GM21447 (cell line): ENCODE data around the gene SHISA9.

ENCODE experiments used
- ATAC-seq: cut with Tn5 transposase; IDR thresholded peaks from one replicate; pipeline ENCODE4 v1.9.1; 2021; ENCODE audit not compliant: unreplicated experiment

SHISA9 gene

GRCh38 chr16:13155780-13156179 lies 254.4 kb downstream of the SHISA9 start:
- ATAC-seq = no peak

- ATAC-seq = no peak
These were observed 255.7 kb downstream of the SHISA9 start for GRCh38 chr16:13157082-13157481.

GRCh38 chr16:13158427-13158826 lies 257.0 kb downstream of the SHISA9 start:
- no peak for ATAC-seq

GRCh38 chr16:13165024-13165423 lies 263.6 kb downstream of the SHISA9 start:
- ATAC-seq = no peak

GRCh38 chr16:13168091-13168572 lies 266.7 kb downstream of the SHISA9 start:
- no peak for ATAC-seq

GRCh38 chr16:13171313-13171712 lies 269.9 kb downstream of the SHISA9 start:
- no peak for ATAC-seq

- ATAC-seq = no peak
These were observed 275.3 kb downstream of the SHISA9 start for GRCh38 chr16:13176711-13177110.

- no peak for ATAC-seq
These were observed 276.9 kb downstream of the SHISA9 start for GRCh38 chr16:13178318-13178717.

- ATAC-seq = no peak
These were observed 280.0 kb downstream of the SHISA9 start for GRCh38 chr16:13181432-13181831.

- ATAC-seq = no peak
These were observed 285.4 kb downstream of the SHISA9 start for GRCh38 chr16:13186813-13187212.

- ATAC-seq = no peak
These were observed 287.9 kb downstream of the SHISA9 start for GRCh38 chr16:13189250-13189649.

GRCh38 chr16:13193721-13194120 lies 292.3 kb downstream of the SHISA9 start:
- ATAC-seq = no peak

- ATAC-seq = no peak
These were observed 293.4 kb downstream of the SHISA9 start for GRCh38 chr16:13194766-13195165.

GRCh38 chr16:13203725-13204124 lies 302.3 kb downstream of the SHISA9 start:
- ATAC-seq = no peak

- no peak for ATAC-seq
These were observed 304.0 kb downstream of the SHISA9 start for GRCh38 chr16:13205352-13205751.

- ATAC-seq = no peak
These were observed 305.2 kb downstream of the SHISA9 start for GRCh38 chr16:13206606-13207005.

GRCh38 chr16:13207151-13207550 lies 305.8 kb downstream of the SHISA9 start:
- no peak for ATAC-seq

- no peak for ATAC-seq
These were observed 322.3 kb downstream of the SHISA9 start for GRCh38 chr16:13223666-13224065.

GRCh38 chr16:13229039-13229438 lies 327.6 kb downstream of the SHISA9 start:
- no peak for ATAC-seq

GRCh38 chr16:13231365-13231764 lies 330.0 kb downstream of the SHISA9 start:
- ATAC-seq = no peak

GRCh38 chr16:13234999-13235398 lies 333.6 kb downstream of the SHISA9 start:
- no peak for ATAC-seq

- no peak for ATAC-seq
These were observed 334.9 kb downstream of the SHISA9 start for GRCh38 chr16:13236308-13236707.

GRCh38 chr16:13238182-13238581 lies 336.8 kb downstream of the SHISA9 start:
- ATAC-seq = no peak

- ATAC-seq = no peak
These were observed 340.8 kb downstream of the SHISA9 start for GRCh38 chr16:13242201-13242600.
